SK-N-MC (cell line): ENCODE results near the gene MORC4.

Experiments
- EZH2 ChIP-seq: fragments of 200-600 bp; sonication (generic); IDR thresholded peaks from one replicate; pipeline ENCODE4 v1.6.1; 2017; ENCODE audit warnings: antibody characterized with exemption
- FOXP2 ChIP-seq: optimal IDR thresholded peaks from 2 replicates; pipeline ENCODE3; 2011; ENCODE audit warnings: mild to moderate bottlenecking, moderate library complexity; ENCODE audit not compliant: insufficient read depth; ENCODE audit errors: extremely low read length, control extremely low read depth

DNA sequence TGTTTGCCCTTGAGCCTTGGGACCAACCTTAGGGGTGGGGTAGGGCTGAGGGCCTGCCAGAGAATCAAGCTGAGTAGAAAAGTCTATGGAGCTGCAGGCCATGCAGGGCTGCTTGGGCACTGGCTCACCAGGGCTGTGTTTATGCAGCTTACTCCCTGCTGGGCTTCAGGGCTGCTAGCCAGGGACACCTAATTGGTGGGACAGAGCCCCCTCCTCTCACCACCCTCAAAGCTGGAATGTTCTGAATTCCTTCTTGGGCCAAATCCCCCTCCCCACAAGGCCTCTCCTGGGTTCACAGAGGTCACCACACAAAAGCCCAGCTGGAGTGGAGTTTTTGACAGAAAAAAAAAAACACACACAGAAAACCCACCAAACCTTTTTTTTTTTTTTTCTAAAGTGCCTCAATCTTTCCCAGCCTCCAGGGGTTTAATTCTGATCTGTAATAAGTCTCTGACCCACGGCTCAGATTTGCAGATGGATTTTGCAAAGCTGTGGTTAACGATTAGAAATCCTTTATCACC lies 80.0 kb downstream of the MORC4 start, which contains the start of gene CLDN2:
- TF ChIP-seq EZH2 (no peak), FOXP2 (no peak)
